HepG2 (cell line): Measurements from ENCODE around the gene JMJD6. TPM values are rescaled to one million over a fixed set of nuclear protein-coding genes. Genes with fewer than 3 reads are reported as not detected.

Experiments
- CEBPG ChIP-seq: IDR thresholded peaks from 2 replicates; pipeline ENCODE4 v1.6.1; 2016
- DNMT1 ChIP-seq: sonication (generic); formaldehyde crosslinking; IDR thresholded peaks from 2 replicates; pipeline ENCODE4 v1.5.1; 2020; ENCODE audit warnings: mild to moderate bottlenecking, missing genetic modification reagents
- GPN1 ChIP-seq: sonication (generic); formaldehyde crosslinking; IDR thresholded peaks from 2 replicates; pipeline ENCODE4 v1.5.1; 2020; ENCODE audit warnings: missing genetic modification reagents, borderline replicate concordance
- KLF16 ChIP-seq, 2 experiments: sonication (generic) in 1 of 2; formaldehyde crosslinking in 1 of 2; IDR thresholded peaks; 2 replicates each; pipeline versions ENCODE4 v1.6.1 to v1.8.0; 2016 to 2023; ENCODE audit warnings: missing genetic modification reagents in 2 of 2, missing compliant biosample characterization in 1 of 2
- MLLT10 ChIP-seq: sonication (generic); formaldehyde crosslinking; IDR thresholded peaks from 2 replicates; pipeline ENCODE4 v1.4.0; 2020; ENCODE audit warnings: missing genetic modification reagents
- RFXAP ChIP-seq: sonication (generic); formaldehyde crosslinking; IDR thresholded peaks from 2 replicates; pipeline ENCODE4 v1.4.0; 2020; ENCODE audit warnings: missing genetic modification reagents, borderline replicate concordance
- SALL2 ChIP-seq: sonication (generic); formaldehyde crosslinking; IDR thresholded peaks from 2 replicates; pipeline ENCODE4 v1.8.1; 2023; ENCODE audit warnings: mild to moderate bottlenecking, missing genetic modification reagents, inconsistent platforms
- SAP130 ChIP-seq: IDR thresholded peaks from 2 replicates; pipeline ENCODE4 v1.6.1; 2016; ENCODE audit warnings: low read depth
- TBX3 ChIP-seq: fragments of 450-650 bp; IDR thresholded peaks from 2 replicates; pipeline ENCODE4 v1.6.1; 2017; ENCODE audit warnings: antibody characterized with exemption, mild to moderate bottlenecking, inconsistent platforms, borderline replicate concordance
- ZNF17 ChIP-seq: sonication (generic); formaldehyde crosslinking; IDR thresholded peaks from 2 replicates; pipeline ENCODE4 v1.5.0; 2020; ENCODE audit warnings: mild to moderate bottlenecking, missing genetic modification reagents
- ZNF251 ChIP-seq: sonication (generic); formaldehyde crosslinking; IDR thresholded peaks from 2 replicates; pipeline ENCODE4 v1.9.0; 2021; ENCODE audit warnings: mild to moderate bottlenecking, missing genetic modification reagents
- ZNF557 ChIP-seq: sonication (generic); formaldehyde crosslinking; IDR thresholded peaks from 2 replicates; pipeline ENCODE4 v1.4.0; 2020; ENCODE audit warnings: missing genetic modification reagents
- ZNF768 ChIP-seq: sonication (generic); formaldehyde crosslinking; IDR thresholded peaks from 2 replicates; pipeline ENCODE4 v1.4.0; 2020; ENCODE audit warnings: missing genetic modification reagents
- ZNF782 ChIP-seq: sonication (generic); formaldehyde crosslinking; IDR thresholded peaks from 2 replicates; pipeline ENCODE4 v1.4.0; 2020; ENCODE audit warnings: missing genetic modification reagents, mild to moderate bottlenecking, borderline replicate concordance
- ZNF850 ChIP-seq: sonication (generic); formaldehyde crosslinking; conservative IDR thresholded peaks from 2 replicates; pipeline ENCODE4 v1.9.0; 2021; ENCODE audit warnings: mild to moderate bottlenecking, missing genetic modification reagents
- ZSCAN21 ChIP-seq: sonication (generic); formaldehyde crosslinking; IDR thresholded peaks from 2 replicates; pipeline ENCODE4 v1.8.0; 2022; ENCODE audit warnings: mild to moderate bottlenecking, missing genetic modification reagents, moderate library complexity, borderline replicate concordance
- polyA plus RNA-seq, 8 experiments: library from polyadenylated mRNA; depleted of rRNA in 3 of 8; stranded (reverse) in 7 of 8; unstranded in 1 of 8; fragments of >200 nt; fragmentation: Illumina TruSeq in 4 of 8; extraction: Trizol in 4 of 8; gene quantifications; 2 replicates each; pipeline versions ENCODE4 v1.2.1 to v1.2.3, GENCODE V29; 2011 to 2016; ENCODE audit warnings: low read depth in 4 of 8, missing spikeins in 1 of 8, mixed read lengths in 1 of 8; ENCODE audit not compliant: insufficient read depth in 1 of 8
- total RNA-seq, 5 experiments: library from RNA; depleted of rRNA; stranded (reverse); fragments of >200 nt; fragmentation: Illumina TruSeq; extraction: Trizol; gene quantifications; 2 replicates each; pipeline ENCODE4 v1.2.3, GENCODE V29; 2016; ENCODE audit warnings: low read depth in 1 of 5
- TF ChIP-seq, protein P1 (sequence below): sonication (generic); formaldehyde crosslinking; IDR thresholded peaks from 2 replicates; pipeline ENCODE4 v1.4.0; 2020; ENCODE audit warnings: missing genetic modification reagents, low read depth, mild to moderate bottlenecking, borderline replicate concordance
- TF ChIP-seq, protein P2 (sequence below): sonication (generic); formaldehyde crosslinking; IDR thresholded peaks from 2 replicates; pipeline ENCODE4 v1.8.0; 2022; ENCODE audit warnings: mild to moderate bottlenecking, missing genetic modification reagents
- TF ChIP-seq, protein P3 (sequence below): sonication (generic); formaldehyde crosslinking; IDR thresholded peaks from 2 replicates; pipeline ENCODE4 v1.8.0; 2023; ENCODE audit warnings: mild to moderate bottlenecking, missing genetic modification reagents
- TF ChIP-seq, protein P4 (sequence below): sonication (generic); formaldehyde crosslinking; conservative IDR thresholded peaks from 2 replicates; pipeline ENCODE4 v1.8.1; 2023; ENCODE audit warnings: missing genetic modification reagents
- TF ChIP-seq, protein P5 (sequence below): IDR thresholded peaks from 2 replicates; pipeline ENCODE4 v1.6.1; 2018; ENCODE audit warnings: missing genetic modification reagents
- TF ChIP-seq, protein P6 (sequence below): sonication (generic); formaldehyde crosslinking; IDR thresholded peaks from 2 replicates; pipeline ENCODE4 v1.8.0; 2022; ENCODE audit warnings: missing genetic modification reagents, low read depth, mild to moderate bottlenecking, borderline replicate concordance

JMJD6 gene
- total and polyA plus RNA-seq, 2 of the 13 experiments (the other 11 are each of a cell fraction or from before 2014, with no cell fraction given): 33.6 to 41.0 TPM

DNA sequence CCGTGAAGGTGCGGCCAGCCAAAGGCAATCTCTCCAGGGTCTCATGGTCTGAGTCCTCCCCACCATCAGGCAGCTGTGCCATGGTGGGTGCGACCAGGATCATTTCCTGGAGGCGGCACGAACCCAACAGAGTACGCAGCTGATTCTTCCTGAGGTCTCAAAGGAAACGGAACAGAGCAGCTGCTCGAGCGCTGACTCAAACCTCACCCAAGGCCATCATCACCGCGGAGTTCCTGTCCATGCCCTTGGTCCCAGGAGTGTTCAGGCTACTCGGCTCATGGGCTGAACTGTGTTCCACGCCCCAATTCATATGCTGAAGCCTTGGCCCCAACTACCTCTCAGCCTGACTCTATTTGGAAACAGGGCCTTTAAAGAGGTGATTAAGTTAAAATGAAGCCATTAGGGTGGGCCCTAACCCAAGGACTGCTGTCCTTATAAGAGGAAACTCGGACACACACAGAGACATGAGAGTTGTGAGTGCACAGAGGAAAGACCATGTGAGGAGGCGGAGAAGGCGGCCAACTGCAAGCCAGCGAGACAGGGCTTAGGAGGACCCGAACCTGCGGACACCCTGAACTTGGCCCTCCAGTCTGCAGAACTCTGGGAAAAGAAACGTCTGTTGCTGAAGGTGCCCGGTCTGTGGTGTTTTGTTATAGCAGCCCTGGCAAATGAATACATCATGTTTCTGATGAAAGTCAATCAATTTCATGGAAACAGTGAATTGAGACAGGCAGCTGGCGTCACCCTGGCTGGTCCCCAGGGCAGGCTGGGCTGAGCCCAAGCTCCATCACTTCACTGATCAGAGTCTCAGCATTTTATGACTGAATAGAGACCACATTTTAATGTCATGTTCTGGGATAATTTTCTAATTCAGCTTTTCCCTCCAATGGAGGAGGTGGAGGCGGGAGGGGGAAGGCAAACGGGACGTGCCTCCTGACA is 29.4 kb downstream of the JMJD6 start (continued):
- TF ChIP-seq, protein P1, sequence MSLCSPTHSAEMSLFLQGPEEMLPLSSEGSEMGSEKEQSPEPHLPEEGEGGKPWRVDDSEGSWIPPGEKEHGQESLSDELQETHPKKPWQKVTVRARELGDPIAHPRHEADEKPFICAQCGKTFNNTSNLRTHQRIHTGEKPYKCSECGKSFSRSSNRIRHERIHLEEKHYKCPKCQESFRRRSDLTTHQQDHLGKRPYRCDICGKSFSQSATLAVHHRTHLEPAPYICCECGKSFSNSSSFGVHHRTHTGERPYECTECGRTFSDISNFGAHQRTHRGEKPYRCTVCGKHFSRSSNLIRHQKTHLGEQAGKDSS (CRISPR knock-in tag): no peak
- TF ChIP-seq, protein P2, sequence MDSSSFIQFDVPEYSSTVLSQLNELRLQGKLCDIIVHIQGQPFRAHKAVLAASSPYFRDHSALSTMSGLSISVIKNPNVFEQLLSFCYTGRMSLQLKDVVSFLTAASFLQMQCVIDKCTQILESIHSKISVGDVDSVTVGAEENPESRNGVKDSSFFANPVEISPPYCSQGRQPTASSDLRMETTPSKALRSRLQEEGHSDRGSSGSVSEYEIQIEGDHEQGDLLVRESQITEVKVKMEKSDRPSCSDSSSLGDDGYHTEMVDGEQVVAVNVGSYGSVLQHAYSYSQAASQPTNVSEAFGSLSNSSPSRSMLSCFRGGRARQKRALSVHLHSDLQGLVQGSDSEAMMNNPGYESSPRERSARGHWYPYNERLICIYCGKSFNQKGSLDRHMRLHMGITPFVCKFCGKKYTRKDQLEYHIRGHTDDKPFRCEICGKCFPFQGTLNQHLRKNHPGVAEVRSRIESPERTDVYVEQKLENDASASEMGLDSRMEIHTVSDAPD: no peak
- 0 out of 4 replicates have a peak, but pooled peaks of 1 of the 2 experiments have one; percentile 28 for TF ChIP-seq KLF16 (CRISPR knock-in tag; IDR thresholded peaks at IDR 0.05)
- no peak for TF ChIP-seq SALL2 (CRISPR knock-in tag)
- TF ChIP-seq, protein P3, sequence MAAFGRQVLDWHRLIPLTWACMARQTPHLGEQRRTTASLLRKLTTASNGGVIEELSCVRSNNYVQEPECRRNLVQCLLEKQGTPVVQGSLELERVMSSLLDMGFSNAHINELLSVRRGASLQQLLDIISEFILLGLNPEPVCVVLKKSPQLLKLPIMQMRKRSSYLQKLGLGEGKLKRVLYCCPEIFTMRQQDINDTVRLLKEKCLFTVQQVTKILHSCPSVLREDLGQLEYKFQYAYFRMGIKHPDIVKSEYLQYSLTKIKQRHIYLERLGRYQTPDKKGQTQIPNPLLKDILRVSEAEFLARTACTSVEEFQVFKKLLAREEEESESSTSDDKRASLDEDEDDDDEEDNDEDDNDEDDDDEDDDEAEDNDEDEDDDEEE (CRISPR knock-in tag): no peak
- TF ChIP-seq, protein P4, sequence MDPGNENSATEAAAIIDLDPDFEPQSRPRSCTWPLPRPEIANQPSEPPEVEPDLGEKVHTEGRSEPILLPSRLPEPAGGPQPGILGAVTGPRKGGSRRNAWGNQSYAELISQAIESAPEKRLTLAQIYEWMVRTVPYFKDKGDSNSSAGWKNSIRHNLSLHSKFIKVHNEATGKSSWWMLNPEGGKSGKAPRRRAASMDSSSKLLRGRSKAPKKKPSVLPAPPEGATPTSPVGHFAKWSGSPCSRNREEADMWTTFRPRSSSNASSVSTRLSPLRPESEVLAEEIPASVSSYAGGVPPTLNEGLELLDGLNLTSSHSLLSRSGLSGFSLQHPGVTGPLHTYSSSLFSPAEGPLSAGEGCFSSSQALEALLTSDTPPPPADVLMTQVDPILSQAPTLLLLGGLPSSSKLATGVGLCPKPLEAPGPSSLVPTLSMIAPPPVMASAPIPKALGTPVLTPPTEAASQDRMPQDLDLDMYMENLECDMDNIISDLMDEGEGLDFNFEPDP (CRISPR knock-in tag): no peak
- TF ChIP-seq ZSCAN21: peak; percentile 80; the same call in 1 of the 2 replicates
- no peak for TF ChIP-seq ZNF251
- peak; percentile 88 for TF ChIP-seq SAP130 (CRISPR knock-in tag)
- TF ChIP-seq MLLT10 (CRISPR knock-in tag): no peak
- TF ChIP-seq RFXAP (CRISPR knock-in tag): no peak
- TF ChIP-seq, protein P5, sequence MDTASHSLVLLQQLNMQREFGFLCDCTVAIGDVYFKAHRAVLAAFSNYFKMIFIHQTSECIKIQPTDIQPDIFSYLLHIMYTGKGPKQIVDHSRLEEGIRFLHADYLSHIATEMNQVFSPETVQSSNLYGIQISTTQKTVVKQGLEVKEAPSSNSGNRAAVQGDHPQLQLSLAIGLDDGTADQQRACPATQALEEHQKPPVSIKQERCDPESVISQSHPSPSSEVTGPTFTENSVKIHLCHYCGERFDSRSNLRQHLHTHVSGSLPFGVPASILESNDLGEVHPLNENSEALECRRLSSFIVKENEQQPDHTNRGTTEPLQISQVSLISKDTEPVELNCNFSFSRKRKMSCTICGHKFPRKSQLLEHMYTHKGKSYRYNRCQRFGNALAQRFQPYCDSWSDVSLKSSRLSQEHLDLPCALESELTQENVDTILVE (CRISPR knock-in tag): peak; percentile 67
- TF ChIP-seq TBX3: no peak
- no peak for TF ChIP-seq CEBPG (CRISPR knock-in tag)
- no peak for TF ChIP-seq ZNF17 (CRISPR knock-in tag)
- TF ChIP-seq ZNF768 (CRISPR knock-in tag): peak; percentile 80; the same call in 1 of the 2 replicates
- TF ChIP-seq, protein P6, sequence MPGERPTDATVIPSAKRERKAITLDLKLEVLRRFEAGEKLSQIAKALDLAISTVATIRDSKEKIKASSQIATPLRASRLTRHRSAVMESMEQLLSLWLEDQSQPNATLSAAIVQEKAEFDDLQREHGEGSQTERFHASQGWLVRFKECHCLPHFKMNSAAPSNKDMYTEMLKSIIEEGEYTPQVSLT (CRISPR knock-in tag): no peak
- TF ChIP-seq ZNF557 (CRISPR knock-in tag): no peak
- TF ChIP-seq DNMT1: no peak
- TF ChIP-seq ZNF782: no peak
- no peak for TF ChIP-seq ZNF850
- no peak for TF ChIP-seq GPN1 (CRISPR knock-in tag)
